Stimulated activated CD4-positive, alpha-beta T cell treated with anti-CD3 and anti-CD28 coated beads, Interleukin-1b, Interleukin-23, amount 100 ng/mL, for 24 hours (primary cell): ENCODE results near the gene PITX1.
"Not testable (repeated sequence)": the region's sequence is repeated elsewhere in the genome, so short reads cannot be mapped to it uniquely, and the experiment has no call there.

Experiments
- DNase-seq, 4 experiments: peaks; one replicate each; pipeline ENCODE4 v3.0.0-alpha.2; 2020; ENCODE audit warnings: low read depth in 4 of 4, low spot score in 1 of 4

The PITX1 gene

DNA sequence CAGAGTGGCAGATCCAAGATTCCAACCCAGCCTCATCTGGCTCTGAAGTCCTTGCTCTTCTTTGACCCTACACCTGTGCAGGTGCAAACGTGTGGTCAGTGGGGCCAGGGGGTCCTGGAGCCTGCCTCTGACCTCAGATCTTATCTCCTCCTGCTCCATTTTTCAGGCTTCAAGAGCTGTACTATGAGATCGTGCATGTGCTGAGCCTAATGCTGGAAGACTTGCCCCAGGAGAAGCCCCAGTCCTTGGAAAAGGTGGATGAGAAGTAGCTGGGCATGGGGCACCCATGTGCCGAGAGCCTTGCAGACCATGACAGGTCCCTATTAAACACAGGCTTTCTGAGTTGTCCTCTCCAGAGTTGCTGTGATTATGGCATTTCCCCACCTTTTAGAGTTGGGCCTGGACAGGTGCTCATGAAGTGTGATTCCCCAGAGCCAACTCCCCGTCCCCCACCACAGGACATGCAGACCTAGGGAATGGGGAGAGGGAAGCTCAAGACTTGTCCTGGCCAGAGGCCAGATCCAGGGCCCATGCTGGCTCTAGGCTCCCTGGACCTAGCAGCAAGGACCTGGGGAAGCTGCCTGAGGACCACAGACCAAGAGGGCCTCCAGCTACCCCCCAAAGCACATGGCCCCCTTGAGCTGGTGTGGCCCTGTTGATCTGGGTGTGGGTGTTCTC, 22.5 kb downstream of the PITX1 start:
- DNase-seq, result no peak

DNA sequence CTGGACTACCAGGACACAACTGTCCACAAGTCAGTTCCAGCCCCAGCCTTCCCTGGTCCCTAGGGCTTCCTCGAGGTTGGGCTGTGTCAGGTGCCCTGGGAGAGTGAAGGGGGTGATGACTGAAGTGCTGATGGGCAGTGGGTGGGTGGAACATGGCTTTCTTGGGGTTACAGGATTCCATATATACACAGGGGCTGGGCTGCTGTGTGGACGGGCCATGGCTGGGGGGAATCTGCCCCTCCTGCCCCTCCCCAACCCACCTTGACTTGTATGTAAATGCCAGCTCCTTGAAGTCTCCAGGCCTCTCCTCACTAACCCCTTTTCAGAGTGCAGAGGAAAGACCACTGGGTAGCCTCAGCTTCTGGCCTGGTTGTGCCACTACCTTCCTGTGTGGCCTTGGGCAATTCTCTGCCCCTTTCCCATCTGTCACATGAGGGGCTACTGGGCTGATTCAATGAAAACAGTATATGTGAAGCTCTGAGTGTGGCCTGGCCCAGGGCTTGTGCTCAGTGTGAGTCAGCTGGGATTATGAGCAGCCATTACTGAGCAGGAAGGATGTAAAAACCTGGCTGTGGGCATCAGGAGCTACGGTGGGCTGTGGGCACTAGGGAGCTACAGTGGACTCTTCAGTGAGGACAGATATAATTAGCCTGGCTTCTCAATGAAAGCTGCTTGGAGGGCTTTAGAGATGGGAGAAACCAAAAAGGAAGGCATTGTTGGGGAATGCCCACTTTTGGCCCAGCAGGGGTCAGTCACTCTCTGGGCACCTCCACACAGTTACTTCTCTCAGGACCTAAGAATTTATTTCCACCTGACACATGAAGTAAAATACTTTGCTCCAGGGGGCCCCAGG, 23.3 kb downstream of the PITX1 start:
- no peak for DNase-seq

DNA sequence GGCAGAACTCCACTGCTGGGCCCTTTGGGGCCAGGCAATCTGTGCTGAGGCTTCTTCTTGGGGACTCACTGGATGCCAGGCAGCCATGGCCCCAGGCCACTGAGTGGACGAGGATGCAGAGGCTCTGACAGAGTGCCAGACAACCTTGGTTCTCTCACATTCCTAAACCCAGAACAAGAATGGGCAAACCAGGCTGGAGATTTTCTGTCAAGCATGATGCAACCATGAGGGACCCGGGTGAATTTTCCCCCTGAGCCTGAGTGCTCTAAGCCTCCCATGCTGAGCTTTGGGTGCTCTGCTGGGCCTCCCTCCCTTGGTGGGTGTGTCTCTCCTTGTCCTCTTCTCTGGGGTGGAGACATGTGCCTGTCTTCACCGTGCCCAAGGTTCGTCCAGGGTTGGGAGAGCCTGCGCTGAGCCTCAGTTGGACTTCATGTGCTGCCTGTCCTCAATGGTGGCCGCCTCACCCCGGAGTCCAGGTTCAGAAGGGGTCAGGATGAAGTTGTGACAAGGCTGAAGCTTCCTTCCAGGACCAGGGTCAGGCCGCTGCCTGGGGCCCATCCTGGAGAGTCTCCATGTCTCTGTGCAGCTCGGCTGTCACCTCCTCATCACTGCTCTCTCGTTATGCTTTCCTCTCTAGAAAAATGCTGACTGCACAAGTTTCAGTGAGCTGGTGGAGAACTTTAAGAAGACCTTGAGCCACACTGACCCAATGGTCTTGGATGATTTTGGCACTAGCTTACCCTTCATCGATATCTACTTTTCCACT, 24.1 kb downstream of the PITX1 start:
- no peak for DNase-seq

DNA sequence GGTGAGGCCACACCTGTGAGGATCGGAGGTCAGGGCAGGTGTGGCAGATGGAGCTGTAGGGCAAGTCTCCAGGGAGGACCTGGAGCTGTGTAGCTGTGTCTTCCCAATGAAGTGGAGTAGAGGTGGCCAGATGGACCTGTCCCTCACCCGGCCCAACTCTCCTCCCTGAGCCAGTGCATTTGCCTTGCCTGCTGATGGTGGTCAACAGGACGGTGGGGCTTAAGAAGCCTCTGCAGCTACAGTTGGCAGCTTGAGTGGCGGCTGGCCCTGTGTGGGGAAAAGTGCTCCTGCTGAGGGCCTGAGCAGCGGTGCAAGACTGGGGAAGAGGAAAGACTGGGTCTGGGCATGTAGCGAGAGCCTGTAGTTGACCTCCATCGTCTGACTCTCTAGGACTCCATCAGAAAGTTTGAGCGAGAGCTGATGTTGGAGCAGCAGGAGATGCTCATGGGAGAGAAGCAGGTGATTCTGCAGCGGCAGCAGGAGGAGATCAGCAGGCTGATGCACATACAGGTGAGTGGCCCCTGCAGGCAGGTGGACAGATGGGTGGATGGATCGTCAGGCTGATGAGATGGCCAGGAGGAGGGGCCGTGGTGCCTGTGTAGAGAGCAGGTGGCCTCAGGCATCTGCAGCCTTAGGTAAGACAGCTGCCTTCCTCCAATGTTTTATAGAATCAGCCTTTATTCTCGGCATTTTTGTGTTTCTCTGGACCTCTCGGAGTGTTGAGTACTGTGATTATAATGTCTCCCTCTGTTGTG, 24.9 kb downstream of the PITX1 start:
- DNase-seq, result no peak

GRCh38 chr5:135008556-135008955, 25.5 kb downstream of the PITX1 start:
- DNase-seq, result no peak

DNA sequence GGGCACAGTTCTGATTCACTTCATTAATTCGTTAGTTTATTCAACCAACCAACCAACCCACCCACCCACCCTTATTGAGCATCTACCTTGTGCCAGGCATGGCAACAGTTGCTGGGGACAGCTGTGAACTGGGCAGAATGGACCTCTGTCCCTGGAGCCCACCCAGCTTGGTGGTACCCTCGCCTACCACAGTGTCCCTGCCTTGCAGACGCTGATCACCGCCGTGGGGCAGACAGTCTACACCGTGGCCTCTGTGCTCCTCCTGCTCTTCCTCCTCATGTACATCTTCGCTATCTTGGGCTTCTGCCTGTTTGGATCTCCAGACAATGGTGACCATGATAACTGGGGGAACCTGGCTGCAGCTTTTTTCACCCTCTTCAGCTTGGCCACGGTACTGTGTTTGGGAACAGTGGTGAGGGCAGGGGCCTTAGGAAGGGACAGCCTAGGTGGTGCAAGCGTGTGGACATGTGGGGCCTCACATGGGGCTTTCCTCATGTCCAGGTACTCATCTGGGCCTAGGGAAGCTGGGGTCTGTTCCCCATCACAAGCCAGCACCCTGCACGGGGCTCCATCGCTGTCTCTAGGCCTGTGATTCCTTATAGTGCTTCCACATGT, 26.2 kb downstream of the PITX1 start:
- DNase-seq, result no peak

DNA sequence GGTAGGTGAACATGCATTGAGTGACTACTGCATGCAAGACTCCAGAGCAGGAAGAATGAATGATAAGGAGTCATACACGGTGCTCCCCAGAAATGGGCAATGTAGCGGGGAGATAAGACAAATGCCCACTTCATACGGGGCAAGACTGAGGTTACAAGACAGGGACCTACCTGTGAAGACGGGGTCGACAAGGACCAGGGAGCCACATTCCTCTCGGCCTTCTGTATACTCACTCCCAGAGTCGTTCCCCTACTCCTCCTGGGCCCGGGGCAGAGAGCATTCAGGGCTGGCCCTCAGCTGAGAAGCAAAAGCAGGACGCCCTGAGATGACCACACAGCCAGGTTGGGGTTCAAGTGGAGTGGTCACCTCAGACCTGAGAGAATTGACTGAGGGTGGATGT, 26.7 kb downstream of the PITX1 start:
- no peak for DNase-seq

- no peak for DNase-seq
Measured at GRCh38 chr5:135005076-135005475, 29.0 kb downstream of the PITX1 start.

DNA sequence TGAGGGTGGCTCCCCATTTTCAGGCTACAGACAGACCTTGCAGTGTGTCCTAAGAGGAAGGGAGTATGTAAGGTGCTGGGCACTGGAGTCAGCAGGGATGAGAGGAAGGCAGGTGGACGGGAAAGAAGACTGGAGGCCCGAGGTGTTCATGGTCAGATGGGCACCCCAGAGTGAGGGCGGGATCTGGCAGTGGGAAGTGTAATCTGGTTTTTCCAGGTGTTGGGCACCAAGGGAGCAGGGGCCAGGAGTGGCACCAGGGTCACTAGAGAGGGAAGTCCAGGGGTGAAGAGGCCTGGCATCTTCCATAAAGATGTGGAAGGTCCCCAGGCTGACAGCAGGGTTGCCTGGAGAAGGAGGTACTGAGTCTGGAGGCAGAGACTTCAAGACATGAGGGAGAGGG, 29.7 kb downstream of the PITX1 start:
- no peak for DNase-seq

DNA sequence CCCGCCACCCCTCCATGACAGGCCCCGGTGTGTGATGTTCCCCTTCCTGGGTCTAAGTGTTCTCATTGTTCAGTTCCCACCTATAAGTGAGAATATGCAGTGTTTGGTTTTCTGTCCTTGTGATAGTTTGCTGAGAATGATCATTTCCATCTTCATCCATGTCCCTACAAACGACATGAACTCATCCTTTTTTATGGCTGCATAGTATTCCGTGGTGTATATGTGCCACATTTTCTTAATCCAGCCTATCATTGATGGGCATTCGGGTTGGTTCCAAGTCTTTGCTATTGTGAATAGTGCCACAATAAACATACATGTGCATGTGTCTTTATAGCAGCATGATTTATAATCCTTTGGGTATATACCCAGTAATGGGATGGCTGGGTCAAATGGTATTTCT, 36.0 kb downstream of the PITX1 start:
- DNase-seq, result not testable (repeated sequence)

DNA sequence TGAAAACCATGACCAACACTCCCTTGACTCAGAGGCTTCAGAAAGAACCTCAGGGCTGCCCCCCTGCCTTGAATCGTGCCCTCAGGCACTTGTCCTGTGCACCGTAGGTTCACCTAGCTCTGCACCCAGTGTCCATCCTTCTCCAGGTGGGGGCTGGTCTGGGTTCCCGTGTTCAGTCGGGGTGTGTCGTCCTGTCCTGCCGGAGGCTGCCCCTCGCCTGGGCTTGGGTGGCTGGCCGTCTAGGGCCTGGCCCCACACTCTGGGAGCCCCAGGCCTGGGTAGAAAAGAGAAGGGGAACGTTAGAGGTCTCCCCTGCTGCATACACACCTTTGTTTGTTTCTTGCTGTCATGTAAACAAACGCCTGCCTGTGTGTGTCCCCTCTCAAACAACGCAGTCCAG, 37.0 kb downstream of the PITX1 start:
- DNase-seq, result no peak

GRCh38 chr5:134995850-134996402, 38.1 kb downstream of the PITX1 start:
- DNase-seq, result no peak

DNA sequence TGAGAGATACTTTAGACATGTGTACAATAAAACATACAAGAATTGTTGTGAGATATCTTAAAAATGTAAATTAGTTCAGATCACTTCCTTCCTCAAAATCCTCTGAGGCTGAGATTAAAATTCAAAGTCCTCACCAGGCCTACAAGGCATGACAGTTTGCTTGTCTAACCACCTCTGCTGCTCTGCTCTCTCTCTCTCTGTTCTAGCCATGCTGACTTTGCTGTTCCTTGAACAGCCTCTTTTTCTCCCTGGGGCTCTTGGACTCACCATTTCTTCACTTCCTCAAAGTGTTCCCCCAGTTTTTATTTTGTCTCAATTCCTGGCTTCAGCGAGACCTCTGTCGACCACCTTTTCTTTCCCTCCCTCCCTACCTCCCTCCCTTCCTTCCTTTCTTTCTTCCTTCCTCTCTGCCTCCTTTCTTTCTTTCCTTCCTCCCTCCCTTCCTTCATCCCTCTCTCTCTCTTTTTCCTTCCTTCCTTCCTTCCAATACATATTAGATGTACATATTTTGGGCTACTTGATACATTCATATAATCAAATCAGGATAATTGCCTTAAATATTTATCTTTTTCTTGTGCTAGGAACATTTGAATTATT, 39.4 kb downstream of the PITX1 start:
- no peak for DNase-seq

DNA sequence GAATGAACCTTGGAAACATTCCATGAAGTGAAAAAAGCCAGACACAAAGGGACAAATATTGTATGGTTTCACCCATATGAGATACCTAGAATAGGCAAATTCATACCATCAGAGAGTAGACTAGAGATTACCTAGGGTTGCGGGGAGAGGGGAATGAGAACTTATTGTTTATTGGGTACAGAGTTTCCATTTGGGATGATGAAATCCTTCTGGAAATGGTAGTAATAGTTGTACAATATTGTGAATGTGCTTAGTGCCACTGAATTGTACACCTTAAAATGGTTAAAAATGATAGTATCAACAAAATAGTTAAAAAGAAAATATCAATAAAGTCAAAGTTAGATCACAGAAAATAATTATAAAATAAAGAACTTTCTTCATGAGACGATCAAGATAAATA, 40.9 kb downstream of the PITX1 start:
- DNase-seq, result no peak

DNA sequence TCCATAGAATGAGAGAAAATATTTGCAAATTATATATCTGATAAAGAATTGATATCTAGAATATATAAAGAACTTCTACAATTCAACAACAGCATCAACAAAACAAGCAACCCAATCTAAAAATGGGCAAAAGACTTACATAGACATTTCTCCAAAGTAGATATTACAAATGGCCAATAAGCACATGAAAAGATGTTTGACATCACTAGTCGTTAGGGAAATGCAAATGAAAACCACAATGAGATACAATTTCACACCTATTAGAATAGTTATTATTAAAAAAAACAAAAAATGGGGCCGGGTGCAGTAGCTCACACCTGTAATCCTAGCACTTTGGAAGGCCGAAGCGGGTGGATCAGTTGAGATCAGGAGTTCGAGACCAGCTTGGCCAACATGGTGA, 41.9 kb downstream of the PITX1 start:
- DNase-seq, result no peak

GRCh38 chr5:134990183-134990582, 43.8 kb downstream of the PITX1 start:
- DNase-seq, result not testable (repeated sequence)

- no peak for DNase-seq
Measured at GRCh38 chr5:134989266-134989830, 44.7 kb downstream of the PITX1 start.

DNA sequence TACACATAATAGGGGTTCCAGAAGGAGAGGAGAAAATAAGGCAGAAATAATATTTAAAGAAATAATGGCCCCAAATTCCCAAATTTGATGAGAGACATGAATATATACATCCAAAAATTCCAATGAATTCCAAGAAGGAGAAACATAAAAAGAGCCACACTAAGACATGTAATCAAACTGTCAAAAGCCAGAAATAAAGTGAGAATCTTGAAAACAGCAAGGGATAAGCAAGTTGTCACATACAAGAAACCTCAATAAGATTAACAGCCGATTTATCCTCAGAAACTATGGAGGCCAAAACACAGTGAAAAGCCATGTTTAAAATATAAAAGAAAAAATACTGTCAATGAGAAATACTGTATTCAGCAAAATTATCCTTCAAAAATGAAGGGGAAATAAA, 51.8 kb downstream of the PITX1 start:
- DNase-seq, result no peak

- no peak for DNase-seq
Measured at GRCh38 chr5:134979416-134979815, 54.6 kb downstream of the PITX1 start.
